GM19467 (cell line): ENCODE measurements around the gene FBRS.
"Not testable (repeated sequence)": the region's sequence is repeated elsewhere in the genome, so short reads cannot be mapped to it uniquely, and the experiment has no call there.

ENCODE experiments used
- ATAC-seq: cut with Tn5 transposase; IDR thresholded peaks from one replicate; pipeline ENCODE4 v1.9.1; 2021; ENCODE audit warnings: mild to moderate bottlenecking, moderate library complexity; ENCODE audit not compliant: unreplicated experiment

FBRS gene

DNA sequence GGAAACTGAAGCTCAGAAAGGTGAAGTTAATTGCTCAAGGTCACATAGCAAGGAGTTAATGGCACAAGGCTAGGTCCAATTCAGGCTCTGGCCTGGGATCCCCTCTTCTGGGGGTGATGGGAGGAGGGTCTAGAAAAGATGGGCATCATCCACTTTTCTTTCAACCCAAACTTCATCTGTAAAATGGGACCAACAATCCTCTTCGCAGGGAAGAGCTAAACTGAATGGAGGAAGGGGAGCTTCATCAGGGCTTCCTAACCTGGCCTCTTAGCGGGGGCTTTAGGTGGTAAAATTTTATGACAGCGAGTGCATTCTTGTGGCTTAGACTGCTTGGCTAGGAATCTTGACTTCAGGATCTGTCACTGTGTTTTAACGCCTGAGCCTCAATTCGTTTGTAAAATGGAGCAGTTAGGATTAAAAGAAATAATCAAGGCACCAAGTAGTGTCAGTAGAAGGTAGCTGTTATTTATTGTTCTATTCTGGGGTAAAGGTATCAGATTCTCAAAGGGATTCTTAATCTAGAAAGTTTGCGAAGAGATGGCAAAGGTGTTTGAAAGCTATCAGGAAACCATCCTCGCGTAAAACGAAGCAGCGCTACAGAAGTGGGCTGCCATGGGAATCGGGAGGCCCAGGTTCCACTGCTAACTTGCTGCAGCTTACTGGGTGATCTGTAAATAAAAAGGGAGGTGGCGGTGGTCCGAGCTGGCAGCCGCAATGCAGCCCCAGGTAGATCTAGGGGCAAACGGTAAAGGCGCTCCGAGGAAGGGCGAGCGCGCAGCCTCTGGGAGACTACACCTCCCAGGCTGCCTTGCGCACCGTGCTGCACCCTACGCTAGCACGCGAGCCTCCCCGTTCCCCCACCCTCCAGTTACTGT lies 39.3 kb downstream of the FBRS start:
- ATAC-seq: peak; percentile 76

DNA sequence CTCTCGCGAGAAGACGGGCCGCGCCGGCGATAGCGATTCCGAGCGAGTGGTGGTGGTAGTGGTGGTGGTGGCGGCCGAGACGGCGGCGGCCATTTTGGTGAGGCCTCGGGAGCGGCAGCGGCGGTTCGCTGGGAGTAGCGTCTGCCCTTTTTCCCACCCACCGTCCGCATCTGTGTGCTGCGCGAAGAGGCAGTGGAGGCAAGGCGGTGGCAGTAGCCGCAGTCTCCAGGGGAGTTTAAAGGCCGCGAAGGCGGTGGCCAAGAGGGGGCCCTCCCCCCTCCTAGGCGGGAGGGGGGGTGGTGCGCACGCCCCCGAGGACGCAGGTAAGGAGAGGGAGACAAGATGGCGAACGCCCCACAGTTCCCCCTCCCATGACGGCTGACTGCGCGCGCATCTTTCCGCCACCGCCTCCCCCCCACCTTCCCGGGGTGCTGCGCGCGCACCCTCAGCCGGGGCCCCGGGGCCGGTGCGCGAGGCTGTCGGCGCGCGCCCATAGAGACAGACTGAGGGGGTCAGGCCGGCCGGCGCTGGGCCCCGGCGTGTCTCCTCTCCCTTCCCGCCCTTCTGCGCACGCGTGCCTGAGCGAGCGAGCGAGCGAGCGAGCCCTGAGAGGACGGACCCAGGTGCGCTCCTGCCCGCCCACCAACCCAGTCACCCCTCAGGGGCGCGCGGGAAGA lies 40.0 kb downstream of the FBRS start:
- peak; percentile 51 for ATAC-seq

DNA sequence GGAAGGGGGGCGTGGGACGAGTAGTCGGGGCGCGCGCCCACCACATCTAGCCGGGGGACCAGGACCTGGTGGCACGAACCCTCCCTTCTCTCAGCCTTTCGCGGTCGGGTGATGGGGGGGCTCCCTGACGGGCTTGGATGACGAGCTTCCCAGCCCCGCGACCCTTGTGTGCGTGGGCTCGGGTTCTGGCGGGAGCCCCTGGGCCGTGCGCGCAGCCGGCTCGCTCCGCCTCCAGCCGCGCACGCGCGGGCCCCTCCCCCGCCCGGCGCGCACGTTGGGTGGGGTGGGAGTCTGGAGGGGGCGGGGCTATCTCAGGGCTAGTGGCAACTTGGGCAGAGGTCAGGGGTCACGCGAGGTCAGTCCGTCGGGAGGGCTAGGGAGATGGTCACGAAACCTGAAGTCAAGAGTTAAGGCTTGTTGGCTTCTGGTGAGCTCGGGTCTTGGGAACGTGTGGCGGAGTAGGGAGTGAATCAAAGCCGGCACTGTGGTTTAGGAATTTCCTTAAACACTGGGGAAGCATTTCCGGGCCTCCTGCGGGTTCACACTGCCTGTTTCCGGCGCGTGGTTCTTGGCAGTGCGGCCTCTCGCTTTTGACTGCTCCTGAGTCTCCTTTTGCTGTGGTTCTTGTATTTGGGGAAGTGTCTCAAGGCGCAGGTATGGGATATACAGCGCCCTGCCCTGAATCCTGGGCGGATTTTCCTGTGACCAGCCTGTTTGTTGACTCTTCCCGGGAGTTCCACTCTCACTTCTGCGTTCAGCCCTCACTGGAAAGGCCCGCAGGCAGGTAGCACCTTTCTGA lies 40.8 kb downstream of the FBRS start, which contains the start of gene SRCAP:
Gene SRCAP, plus strand, starts transcription at position 356 of the 799 bp plus-strand sequence. CDS start 1,654 bp downstream, outside the sequence.
- ATAC-seq: peak; percentile 24

DNA sequence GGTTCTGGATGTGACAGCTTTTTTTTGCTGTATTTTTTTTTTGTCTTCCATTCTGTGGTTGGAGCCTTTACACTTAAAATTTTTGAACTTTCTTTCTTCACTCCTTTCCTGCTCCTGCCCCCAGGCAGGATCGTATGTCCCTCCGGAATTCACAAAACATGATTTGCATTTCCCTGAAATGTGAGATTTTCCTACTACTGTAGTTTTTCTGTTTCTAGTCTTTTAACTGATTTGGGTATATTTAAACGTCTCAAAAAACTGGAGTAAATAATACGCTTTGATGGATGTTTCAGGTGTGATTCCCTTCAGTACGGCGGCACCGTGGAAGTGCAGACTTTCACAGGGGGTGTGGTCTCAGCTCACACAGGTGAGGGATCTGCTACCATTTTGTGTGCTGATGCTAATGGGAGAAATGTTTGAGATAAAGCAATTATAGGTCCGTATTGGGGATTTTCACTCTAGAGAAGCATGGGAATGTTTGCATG lies 41.4 kb downstream of the FBRS start:
- ATAC-seq: no peak

DNA sequence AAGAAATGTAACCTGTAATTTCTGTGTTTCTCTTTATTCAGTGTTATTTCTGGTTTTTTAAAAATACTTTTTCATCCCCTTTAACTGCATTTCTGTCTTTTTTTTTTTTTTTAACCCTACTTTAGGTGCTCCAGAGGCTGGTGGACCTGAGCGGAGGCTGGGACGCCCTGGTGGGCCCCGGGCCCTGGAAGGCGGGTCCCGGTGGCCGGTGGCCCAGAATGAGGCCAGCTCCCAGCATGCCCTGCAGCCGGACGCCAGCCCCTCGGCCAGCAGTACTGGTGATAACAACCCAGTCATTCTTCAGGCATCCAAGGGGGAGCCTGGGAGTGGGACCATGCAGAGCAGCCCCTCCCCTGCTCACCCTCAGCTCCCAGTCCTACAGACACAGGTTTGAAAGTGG lies 42.3 kb downstream of the FBRS start:
- no peak for ATAC-seq

DNA sequence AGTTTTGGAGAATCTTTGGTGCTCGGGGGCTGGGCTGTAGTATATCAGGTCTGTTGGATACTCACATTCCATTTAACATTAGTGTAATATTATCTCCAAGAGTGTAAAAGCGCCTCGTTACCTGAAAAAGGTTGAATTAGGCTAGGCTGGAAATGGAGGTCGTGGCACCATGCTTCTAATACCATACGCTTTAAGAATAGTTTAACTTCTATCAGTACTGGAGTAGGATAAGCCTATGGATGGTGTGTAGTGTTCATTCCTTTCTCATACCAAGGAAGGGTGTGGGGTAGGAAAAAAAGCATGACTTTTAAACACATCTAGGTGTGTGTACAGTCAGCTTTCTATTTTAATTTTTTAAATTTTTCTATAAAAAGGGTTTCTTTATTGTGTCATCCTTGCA lies 42.7 kb downstream of the FBRS start:
- ATAC-seq: no peak

DNA sequence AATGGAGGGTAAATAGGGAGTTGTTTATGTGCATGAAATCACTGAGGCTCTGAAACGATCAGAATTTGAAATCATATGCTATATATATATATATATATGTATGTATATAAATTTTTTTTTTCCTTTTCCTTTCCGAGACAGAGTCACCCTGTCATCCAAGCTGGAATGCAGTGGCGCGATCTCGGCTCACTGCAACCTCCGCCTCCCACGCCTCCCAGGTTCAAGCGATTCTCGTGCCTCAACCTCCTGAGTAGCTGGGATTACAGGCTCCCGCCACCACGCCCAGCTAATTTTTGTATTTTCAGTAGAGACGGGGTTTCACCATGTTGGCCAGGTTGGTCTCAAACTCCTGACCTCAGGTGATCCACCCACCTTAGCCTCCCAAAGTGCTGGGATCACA lies 44.8 kb downstream of the FBRS start:
- ATAC-seq: not testable (repeated sequence)

DNA sequence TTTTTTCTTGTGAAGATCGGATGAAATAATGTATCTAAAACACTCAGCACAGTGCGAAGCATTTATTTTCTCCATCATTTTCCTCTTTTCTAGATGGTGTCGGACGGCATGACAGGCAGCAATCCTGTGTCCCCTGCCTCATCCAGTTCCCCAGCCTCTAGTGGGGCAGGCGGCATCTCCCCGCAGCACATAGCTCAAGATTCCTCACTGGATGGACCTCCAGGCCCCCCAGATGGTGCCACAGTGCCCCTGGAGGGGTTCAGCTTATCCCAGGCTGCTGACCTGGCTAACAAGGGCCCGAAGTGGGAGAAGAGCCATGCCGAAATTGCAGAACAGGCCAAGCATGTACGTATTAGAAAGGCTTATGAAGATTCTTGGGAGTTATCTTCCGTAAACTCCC lies 45.7 kb downstream of the FBRS start:
- no peak for ATAC-seq

DNA sequence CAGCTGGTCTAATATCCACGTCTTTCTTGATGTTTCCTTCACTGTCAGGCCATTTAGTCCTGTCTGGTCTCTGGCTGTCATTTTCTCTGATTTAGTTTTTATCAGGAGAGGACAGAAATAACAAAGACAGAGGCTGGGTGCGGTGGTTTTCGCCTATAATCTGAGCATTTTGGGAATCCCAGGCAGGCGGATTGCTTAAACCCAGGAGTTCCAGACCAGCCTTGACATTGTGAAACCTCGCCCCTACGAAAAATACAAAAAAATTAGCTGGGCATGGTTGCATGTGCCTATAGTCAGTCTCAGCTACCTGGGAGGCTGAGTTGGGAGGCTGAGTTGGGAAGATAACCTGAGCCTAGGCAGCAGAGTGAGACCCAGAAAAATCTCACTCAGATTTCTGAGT lies 47.8 kb downstream of the FBRS start:
- ATAC-seq: no peak

DNA sequence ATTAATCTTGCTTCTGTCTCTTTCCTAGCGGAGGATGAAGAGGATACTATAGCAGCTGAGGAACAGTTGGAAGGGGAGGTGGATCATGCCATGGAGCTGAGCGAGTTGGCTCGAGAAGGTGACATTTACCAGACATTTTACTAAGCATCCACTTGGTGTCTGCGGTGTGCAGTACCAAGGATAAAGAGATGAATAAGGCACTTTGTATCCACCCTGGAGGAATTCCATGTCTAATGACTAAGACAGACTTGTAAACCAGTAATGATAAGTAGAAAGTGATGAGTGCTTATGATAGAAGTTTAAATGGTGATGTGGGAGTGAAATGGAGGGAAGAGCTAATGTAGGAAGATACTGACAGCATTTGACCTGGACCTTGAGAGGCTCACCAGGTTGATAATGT lies 52.7 kb downstream of the FBRS start:
- no peak for ATAC-seq

DNA sequence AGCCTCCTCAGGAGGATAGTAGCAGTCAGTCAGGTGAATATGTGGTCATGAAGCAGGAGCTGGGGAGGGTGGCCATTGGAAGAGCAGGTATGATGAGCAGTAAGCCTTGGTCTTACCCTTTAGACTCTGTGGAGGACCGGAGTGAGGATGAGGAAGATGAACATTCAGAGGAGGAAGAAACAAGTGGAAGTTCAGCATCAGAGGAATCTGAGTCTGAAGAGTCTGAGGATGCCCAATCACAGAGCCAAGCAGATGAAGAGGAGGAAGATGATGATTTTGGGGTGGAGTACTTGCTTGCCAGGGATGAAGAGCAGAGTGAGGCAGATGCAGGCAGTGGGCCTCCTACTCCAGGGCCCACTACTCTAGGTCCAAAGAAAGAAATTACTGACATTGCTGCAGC lies 53.5 kb downstream of the FBRS start:
- no peak for ATAC-seq

DNA sequence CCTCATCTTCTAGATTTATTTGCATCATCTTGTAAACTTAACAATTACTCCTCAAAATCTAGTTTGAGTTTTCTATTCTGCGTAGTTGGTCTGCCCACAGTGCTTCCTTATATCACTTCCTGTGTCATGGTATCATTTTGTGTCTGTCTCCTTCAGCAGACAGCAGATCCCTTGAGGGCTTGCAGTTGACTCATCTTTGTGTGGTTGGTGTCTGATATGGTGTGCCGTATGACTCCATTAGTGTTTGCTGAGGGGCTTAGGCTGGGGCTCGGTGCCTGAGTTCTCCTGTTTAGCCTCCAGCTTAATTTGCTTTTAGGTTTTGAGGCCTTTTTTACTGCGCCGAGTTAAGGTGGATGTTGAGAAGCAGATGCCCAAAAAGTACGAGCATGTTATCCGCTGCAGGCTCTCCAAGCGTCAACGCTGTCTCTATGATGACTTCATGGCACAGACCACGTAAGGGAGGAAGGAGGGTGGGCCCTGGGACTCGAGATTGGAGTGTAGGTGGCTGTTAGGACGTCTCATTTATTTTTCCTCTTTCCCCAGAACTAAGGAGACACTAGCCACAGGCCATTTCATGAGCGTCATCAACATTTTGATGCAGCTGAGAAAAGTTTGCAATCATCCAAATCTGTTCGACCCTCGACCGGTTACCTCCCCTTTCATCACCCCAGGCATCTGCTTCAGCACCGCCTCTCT lies 57.7 kb downstream of the FBRS start:
- ATAC-seq: no peak

DNA sequence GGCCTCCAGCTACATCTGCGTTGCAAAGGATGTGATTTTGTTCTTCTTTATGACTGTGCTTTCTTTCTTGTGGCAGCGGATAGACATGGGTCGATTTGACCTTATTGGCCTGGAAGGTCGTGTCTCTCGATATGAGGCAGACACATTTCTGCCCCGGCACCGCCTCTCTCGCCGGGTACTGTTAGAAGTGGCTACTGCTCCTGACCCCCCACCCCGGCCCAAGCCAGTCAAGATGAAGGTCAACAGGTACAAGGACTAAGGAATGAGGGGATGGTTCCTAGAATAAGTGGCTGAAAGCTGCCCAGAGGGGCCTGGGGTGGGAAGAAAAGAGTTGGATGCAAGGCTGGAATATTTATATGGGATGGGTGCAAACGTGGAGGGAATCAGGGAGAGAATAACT lies 61.9 kb downstream of the FBRS start:
- ATAC-seq: no peak
